ENCODE data around the gene MACROD2. TPM values are rescaled to one million over a fixed set of nuclear protein-coding genes. Genes with fewer than 3 reads are reported as not detected.

The MACROD2 gene
- polyA plus RNA-seq, 1 experiment, result 0.47 TPM

GRCh38 chr20:14741616-14742015, 746.3 kb downstream of the MACROD2 start:
- Histone ChIP-seq H3K27me3 (ENCODE audit: control insufficient read depth, insufficient read depth, low read length) (no peaks in the 10 kb centered on the region), H3K4me3 (ENCODE audit: low read depth, low read length) (no peak overlapping the region), H3K36me3 (ENCODE audit: control insufficient read depth, insufficient read depth, low read length) (no peaks in the 10 kb centered on the region)
- ChIA-PET POLR2A (no interaction called here), CTCF (no interaction called here)
- no peak for DNase-seq (ENCODE audit: low read depth)
- TF ChIP-seq CTCF (IDR thresholded peaks at IDR 0.05; ENCODE audit: insufficient read depth, low read depth, low read length), result no peak

GRCh38 chr20:14744723-14745122, 749.4 kb downstream of the MACROD2 start:
- no peaks in the 10 kb centered on the region for H3K36me3 ChIP-seq (ENCODE audit: control insufficient read depth, insufficient read depth, low read length)
- no peak for TF ChIP-seq CTCF (IDR thresholded peaks at IDR 0.05; ENCODE audit: insufficient read depth, low read depth, low read length)
- CTCF ChIA-PET, result no interaction called here
- H3K4me3 ChIP-seq (ENCODE audit: low read depth, low read length), result no peak overlapping the region
- H3K27me3 ChIP-seq (ENCODE audit: control insufficient read depth, insufficient read depth, low read length), result no peaks in the 10 kb centered on the region
- POLR2A ChIA-PET, result no interaction called here
- no peak for DNase-seq (ENCODE audit: low read depth)

GRCh38 chr20:14745830-14746229, 750.5 kb downstream of the MACROD2 start:
- no peaks in the 10 kb centered on the region for H3K36me3 ChIP-seq (ENCODE audit: control insufficient read depth, insufficient read depth, low read length)
- TF ChIP-seq CTCF (IDR thresholded peaks at IDR 0.05; ENCODE audit: insufficient read depth, low read depth, low read length), result no peak
- POLR2A ChIA-PET, result no interaction called here
- no peaks in the 10 kb centered on the region for H3K27me3 ChIP-seq (ENCODE audit: control insufficient read depth, insufficient read depth, low read length)
- H3K4me3 ChIP-seq (ENCODE audit: low read depth, low read length), result no peak overlapping the region
- CTCF ChIA-PET, result interaction anchor here (0.6 kb wide), 1 partner anchor 9 kb away, joined by 3 read pairs; no protein-coding TSS in a partner anchor
- no peak for DNase-seq (ENCODE audit: low read depth)

- POLR2A ChIA-PET, result no interaction called here
- no peak for DNase-seq (ENCODE audit: low read depth)
- no peaks in the 10 kb centered on the region for H3K36me3 ChIP-seq (ENCODE audit: control insufficient read depth, insufficient read depth, low read length)
- no peak for TF ChIP-seq CTCF (IDR thresholded peaks at IDR 0.05; ENCODE audit: insufficient read depth, low read depth, low read length)
- CTCF ChIA-PET, result no interaction called here
- H3K4me3 ChIP-seq (ENCODE audit: low read depth, low read length), result no peak overlapping the region
- no peaks in the 10 kb centered on the region for H3K27me3 ChIP-seq (ENCODE audit: control insufficient read depth, insufficient read depth, low read length)
These were observed 755.9 kb downstream of the MACROD2 start for GRCh38 chr20:14751191-14751590.

GRCh38 chr20:14757728-14758127, 762.4 kb downstream of the MACROD2 start:
- no peak for TF ChIP-seq CTCF (IDR thresholded peaks at IDR 0.05; ENCODE audit: insufficient read depth, low read depth, low read length)
- H3K4me3 ChIP-seq (ENCODE audit: low read depth, low read length), result no peak overlapping the region
- no peaks in the 10 kb centered on the region for H3K27me3 ChIP-seq (ENCODE audit: control insufficient read depth, insufficient read depth, low read length)
- CTCF ChIA-PET, result no interaction called here
- POLR2A ChIA-PET, result no interaction called here
- DNase-seq (ENCODE audit: low read depth), result no peak
- no peaks in the 10 kb centered on the region for H3K36me3 ChIP-seq (ENCODE audit: control insufficient read depth, insufficient read depth, low read length)

Data from BJ (cell line).